Measurements from ENCODE around the gene TOM1.

Gene TOM1

DNA sequence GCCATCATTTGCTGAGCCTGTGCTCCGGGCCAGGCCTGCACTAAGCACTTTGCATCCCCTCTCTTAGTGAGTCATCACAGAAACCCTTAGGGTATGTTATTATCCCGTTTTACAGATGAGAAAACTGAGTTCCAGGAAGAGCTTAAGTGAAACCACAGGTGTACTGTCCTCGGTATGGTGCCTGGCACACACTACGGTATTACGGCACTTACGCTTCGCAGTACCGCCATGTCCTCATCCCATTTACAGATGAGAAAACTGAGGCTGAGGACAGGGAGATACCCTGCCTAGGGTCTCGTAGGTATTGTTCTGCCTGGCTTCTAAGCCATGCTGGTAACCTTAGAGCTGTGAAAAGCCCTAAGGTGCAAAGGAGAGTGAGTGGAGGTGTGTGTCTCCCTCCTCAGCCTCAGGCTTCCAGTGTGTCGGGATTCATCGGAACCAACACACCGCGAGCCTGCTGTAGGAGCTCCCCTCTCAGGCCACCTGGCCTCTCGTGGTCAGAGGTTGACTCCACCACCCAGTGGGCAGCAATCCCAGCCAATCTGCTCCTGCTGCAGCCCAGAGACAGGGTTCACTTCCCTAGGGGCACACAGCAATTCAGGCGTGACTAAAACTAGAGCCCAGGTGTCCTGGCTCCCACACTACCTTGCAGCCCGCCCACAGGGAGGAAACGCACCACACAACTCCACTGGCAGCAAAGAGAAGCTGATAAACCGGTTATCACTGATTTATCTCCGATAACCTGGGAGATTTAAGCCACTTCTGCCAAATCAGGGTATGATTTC, 41.6 kb downstream of the TOM1 start:
- no peak for DNase-seq (ENCODE audit: low read depth)
- H3K4me3 ChIP-seq (ENCODE audit: low read depth, low read length), result no peak overlapping the region

DNA sequence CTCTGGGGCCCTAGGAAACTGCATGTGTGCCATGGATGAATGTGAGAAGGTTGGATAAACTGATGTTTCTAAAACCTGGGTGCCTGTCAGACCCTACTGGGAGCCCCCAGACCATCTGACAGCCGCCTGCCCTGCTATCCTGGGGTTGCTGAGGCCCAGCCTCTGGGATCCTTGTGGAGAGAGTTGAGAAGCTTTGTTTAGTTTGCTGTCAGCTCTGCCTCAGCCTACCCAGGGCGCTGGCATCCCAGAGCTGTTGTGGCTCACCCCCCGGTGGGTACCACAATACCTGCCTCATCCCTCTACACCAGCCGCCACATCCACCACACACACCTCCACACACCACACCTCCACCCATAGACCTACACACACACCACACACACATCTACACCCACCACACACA, 42.7 kb downstream of the TOM1 start:
- no peak for DNase-seq (ENCODE audit: low read depth)
- H3K4me3 ChIP-seq (ENCODE audit: low read depth, low read length), result no peak overlapping the region

DNA sequence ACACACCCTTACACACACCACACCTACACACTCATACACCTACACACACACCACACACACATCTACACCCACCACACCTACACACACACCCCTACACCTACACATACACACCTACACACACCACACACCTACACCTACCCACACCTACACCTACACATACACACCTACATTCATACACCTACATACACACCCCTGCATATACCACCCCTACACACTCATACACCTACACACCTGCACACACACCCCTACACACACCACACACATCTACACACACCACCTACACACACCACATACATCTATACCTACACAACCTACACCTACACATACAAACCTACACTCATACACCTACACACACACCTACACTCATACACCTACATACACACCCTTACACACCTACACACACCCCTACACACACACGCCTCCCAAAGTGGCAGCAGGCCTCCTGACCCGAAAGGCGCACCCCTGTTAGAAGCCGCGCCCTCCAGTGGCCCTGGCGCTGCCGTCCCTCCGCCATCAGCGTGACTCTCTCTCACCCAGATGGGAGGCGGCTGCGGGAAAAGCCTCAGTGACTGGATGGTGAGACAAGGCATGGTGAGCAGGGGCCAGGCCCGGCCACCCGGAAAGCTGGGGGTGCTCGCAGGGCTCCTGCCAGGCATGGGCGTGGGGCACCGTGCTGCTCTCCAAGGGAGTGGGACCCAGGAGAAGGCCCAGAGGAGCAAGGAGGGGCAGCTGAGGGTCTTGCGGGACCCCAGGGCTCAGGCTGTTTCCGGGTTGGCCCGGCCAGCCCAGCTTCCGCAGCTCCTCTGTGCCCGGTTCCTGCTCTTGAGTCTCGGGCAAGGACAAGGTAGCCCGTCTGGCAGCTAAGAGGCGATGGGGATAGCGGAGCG, 44.2 kb downstream of the TOM1 start:
- DNase-seq (ENCODE audit: low read depth), result no peak
- no peak overlapping the region for H3K4me3 ChIP-seq (ENCODE audit: low read depth, low read length)

DNA sequence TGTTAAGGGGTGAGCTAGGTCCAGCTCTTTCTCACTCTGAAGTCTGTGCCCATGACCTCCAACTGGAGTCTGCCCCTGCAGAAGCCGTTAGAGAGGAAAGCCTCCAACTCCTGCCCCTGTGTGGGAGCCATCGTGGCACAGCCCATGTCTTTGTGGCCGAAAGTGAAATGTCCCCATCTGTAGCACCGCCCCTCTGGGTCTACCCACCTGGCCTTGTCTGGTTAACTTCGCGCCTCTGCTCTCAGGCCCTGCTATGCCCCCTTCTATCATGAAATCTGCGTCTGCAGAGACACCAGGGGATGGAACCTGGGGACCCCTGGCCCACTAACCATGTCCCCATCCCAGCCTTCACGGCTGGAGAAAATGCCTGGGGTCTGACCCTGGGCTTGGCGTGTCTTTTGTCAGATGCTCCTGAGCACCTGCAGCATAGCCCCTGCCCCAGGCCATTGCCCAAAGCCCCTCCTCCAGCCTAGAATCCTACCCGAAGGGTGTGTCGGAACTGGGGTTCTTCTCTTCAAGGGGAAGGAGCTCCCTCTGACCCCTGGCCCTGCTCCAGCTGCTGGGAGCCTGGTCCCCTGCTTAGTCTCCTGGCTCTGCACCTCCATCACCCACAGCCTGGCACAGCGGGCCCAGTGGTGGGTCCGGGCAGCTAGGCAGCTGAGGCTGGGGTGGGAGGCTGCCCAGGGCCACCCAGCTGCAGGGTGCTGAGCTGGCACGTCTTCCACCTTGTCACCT, 45.4 kb downstream of the TOM1 start:
- DNase-seq (ENCODE audit: low read depth), result no peak
- H3K4me3 ChIP-seq (ENCODE audit: low read depth, low read length), result no peak overlapping the region

DNA sequence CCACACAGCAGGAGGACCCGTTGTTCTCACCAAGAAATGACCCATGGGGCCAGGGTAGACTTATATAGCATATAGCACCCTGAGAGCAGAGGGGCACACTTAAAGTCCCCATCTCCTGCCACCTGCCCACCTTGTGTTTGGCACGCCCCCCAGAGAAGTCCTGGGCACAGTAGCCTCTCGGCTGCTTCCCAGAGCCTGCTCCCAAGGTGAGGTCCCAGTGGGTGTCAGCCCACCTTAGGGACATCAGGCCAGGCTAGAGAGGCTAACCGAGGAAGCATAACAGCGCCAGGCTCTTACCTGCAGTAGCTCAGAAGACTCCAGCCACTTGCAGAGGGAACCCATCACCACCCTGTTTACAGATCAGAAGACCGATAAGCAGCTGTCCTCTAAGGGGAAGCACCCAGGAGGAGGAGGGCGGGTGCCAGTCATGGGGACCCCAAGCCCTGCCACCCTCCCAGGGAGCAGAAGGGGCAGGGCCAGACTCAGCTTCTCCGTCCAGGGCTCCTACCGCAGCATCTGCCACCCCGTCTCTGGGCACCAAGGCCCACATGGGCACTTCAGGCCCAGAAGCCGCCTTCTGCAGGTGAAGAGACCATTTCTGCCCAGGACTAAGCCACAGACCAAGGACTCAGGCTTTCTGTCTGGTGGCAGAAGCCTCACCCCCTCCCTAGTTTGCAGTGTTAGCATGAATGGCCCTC, 46.3 kb downstream of the TOM1 start:
- H3K4me3 ChIP-seq (ENCODE audit: low read depth, low read length), result no peak overlapping the region
- DNase-seq (ENCODE audit: low read depth), result no peak

DNA sequence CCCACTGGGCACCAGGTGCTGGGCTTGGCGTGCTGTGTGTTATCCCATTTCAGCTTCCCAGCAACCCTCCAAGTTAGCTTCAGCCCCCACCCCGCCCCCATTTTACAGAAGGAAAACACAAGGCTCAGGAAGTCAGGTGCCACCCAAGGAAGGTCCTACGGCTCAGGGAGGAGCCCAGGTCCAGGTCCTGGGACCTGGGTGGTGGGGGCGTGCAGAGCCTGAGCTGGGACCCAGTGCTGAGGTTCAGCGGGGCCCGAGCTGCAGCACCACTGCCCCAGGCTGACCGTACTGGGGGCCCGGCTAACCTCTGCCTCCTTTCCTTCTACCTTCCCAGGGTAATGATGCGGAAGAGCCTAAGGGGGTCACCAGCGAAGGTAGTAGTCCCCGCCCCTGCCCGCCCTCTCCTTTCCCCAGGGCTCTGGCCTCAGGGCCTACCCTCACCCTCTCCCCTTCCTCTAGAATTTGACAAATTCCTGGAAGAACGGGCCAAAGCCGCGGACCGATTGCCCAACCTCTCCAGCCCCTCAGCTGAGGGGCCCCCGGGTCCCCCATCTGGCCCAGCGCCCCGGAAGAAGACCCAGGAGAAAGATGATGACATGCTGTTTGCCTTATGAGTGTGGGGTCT, 47.0 kb downstream of the TOM1 start:
- DNase-seq (ENCODE audit: low read depth), result no peak
- H3K4me3 ChIP-seq (ENCODE audit: low read depth, low read length), result no peak overlapping the region

DNA sequence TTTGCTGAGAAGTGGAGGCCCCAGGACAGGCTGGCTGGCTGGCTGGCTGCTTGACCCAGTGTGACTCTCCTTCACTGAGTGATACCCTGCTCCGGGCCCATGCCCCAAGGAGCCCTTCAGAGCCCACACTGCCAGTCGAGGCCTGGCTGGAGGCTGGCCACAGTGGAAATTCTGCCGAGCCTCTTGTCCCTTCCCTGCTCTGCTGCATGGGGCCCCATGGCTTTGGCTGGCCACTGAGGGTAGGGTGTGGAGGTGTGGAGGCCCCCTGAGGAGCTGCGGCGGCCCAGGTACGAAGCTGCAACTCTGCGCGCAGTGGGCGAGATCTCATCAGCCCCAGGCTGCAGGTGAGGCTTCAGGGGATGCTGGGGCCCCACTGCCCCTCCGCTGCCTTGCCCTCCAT, 47.8 kb downstream of the TOM1 start:
- DNase-seq (ENCODE audit: low read depth), result no peak
- no peak overlapping the region for H3K4me3 ChIP-seq (ENCODE audit: low read depth, low read length)

DNA sequence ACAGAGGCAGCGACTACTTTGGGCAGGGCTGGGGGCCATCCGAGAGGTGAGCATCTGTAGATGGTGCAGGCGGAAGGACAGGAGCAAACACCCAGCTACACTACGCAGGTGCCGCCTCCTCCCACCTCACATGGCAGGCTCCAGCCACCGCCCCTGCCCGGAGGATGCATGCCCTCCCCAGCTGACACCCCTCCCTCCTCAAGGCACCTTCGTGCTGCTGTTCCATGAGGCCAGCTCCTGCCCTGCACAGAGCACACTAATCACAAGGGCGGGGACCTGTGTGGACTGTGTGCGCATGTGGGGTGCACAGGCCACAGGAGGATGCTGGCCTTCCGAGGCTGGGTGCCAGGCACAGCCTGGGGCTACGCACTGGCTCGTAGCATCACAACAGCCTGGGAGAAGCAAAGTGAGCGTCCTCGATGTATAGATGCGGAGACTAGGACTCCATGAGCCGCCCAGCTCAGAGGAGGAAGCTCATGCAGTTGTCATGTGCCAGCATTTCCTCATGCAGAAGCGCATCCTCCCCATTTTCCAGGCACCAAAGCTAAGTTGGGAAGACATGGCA, 48.4 kb downstream of the TOM1 start:
- DNase-seq (ENCODE audit: low read depth), result no peak
- H3K4me3 ChIP-seq (ENCODE audit: low read depth, low read length), result no peak overlapping the region

DNA sequence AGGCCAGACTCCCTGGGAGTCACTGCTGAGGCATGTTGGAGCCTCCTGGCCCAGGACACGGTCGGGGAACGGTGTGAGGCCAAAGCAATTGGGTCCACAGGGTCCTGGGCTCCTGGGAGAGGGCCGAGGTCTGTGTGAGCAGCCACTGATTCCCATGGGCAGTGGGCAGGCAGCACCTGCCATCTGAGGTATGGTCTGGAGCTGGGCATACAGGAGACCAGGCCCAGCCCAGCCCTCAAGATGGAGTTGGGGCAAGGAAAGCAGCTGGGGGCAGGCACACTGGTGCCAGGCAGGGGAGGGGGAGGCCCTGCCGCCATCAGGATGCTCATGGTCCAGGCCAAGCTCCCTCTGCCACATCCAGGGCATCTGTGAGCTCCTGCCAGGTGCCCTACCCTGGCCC, 49.0 kb downstream of the TOM1 start:
- no peak for DNase-seq (ENCODE audit: low read depth)
- H3K4me3 ChIP-seq (ENCODE audit: low read depth, low read length), result no peak overlapping the region

DNA sequence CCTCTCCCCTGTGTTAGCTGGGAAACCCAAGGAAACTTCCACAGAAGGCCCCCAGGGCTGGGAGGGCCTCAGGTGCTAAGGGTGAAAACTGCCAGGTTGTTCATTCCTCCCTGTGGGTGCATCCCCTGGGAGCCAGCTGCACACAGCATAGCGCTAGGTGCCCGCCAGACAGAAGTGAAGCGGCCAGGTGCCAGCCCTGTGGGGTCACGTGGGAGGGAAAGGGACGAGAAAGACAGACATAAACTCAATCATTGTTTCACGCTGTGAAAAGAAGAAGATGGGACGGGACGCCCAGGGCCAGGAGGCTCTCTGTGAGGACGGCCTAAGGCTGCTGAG, 49.6 kb downstream of the TOM1 start:
- no peak for DNase-seq (ENCODE audit: low read depth)
- no peak overlapping the region for H3K4me3 ChIP-seq (ENCODE audit: low read depth, low read length)

DNA sequence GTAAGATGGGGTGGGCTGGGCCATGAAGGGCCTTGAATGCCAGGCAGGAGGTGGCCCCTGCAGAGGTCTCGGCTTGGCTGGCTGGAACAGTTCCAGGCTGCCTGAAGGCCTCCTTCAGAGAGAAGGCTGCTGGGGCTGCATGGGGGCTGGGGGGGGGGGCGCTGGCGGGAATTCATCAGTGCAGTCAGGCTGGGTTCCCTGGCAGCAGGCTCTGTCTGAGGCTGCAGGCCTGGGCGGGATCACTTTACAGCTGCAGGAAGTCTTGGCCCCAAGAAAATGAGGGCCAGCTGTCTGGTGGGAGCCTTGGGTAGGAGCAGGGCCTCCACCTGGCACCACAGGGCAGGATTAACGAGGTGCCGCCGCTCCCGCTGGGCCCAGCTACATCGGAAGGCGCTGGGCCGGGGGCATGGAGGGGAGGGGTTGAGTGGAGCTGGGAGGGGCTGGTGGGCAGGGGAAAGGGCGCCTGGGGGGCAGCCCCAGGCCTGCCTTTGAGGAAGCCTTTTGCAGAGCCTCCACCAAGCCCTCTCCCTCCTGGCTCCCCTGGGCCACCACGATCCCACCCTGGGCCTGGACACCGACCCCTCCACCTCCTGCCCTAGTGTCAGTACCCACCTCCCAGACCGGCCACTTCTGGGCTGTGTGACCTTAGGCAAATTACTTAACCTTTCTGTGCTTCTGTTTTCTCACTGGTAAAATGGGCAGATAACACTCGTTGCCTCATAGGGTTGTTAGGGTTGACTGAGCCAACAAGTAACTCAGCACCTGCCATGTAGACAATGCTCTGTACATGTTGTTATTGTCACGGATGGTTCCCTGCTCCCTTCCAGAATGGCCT, 50.2 kb downstream of the TOM1 start:
- peak; percentile 41 for DNase-seq (ENCODE audit: low read depth)
- H3K4me3 ChIP-seq (ENCODE audit: low read depth, low read length), result no peak overlapping the region

DNA sequence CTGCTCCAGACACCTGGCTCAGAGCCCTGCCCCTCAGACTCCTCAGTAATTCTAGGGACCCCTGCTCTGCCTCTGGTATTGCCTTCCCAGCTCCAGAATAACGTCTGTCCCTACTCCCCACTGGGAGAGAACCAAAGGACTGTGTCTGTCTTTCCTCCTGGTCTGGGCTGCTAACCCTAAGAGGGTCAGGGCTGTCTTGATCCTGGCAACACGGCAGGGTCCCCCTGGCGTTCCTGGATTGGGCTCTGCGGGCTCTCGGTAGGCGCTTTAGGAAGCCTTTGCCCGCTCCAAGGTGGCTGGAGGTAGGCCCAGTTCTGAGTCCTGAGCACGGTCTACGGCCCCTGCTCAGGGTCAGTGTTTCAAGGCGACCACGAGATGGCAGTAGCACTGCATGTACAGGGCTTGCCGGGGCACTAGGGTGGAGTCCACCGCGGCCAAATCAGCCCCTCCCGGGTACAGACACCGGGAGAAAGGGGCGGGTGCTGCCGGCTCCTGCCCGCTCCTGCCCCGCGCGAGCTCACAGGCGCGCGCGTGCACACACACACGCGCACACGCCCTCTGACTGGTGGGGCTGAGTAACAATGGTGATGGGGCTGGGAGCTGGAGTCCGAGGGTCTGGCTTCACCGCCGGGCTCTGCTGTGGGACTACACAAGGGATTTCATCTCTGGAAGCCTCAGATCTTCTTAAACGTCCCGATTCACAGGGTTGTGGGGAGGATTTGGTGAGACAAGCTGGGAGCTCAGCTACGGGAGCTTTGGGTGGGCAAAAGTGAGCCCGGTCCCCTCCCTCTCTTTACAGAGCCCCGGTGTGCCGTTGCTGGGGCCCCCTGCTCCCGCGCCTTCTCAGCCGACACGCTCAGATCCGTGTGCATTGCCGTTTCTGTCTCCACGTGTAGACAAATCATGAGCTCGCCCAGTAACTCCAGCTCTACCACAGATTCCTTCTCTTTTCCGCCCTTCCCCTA, 51.1 kb downstream of the TOM1 start:
- H3K4me3 ChIP-seq (ENCODE audit: low read depth, low read length), result peak overlapping the region; percentile 64
- peak; percentile 69 for DNase-seq (ENCODE audit: low read depth)

DNA sequence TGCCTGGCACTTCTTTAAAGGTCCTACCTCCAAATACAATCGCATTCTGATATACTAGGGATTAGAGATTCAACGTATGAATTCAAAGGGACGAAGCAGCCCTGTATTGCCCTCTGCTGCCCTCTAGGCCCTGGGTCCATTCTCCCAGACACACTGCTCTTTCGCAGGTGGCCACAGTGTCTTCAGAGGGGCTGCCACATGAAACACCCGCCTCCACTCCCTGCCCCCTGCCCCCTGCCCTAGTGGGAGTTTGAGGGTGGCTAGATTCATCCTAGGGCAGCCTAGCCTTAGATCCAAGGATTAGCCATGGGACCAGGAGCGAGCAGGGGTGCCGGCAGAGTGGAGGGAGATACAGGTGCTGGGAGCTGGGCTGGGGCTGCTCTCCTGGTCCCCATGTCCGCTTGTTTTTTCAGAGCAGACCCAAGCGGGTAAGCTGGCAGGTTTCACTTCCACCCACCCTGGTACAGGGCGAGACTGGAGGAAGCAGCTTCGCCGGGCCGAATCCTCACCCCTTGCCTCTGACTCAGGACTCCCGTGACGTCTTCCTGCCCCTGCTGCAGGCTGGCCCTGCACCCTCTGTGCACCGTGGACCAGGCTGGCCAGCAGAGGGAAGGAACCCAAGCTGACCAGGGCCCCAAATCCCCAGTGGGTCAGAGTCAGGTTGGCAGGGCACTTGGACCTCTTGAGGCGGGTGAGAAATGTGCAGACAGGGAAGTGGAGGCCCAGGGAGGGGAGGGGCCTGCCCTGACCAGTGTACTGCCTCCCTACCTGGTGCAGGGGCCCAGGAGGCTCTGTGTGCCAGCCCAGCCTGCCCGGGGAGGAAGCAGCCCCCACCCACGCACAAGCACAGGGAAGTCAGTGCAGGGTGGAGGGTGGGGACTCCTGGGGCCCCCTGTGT, 52.8 kb downstream of the TOM1 start:
- H3K4me3 ChIP-seq (ENCODE audit: low read depth, low read length), result no peak overlapping the region
- DNase-seq (ENCODE audit: low read depth), result no peak

DNA sequence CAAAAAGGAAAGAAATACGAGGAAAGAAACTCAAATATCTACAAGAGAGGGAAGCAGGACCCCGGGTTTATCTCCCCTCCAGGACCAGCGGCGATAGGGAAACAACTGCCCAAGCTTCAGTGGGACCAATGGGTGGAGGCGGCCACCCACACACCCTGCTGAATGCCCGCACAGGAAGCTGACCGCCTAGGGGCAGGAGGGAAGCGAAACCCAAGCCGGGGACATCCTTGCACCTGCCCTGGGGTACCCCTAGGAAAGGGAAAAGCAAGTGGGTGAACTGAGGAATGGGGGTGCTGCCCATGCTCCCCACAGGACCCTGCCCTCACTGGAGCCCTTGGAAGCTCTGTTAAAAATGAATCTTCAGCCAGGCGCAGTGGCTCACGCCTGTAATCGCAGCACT, 53.6 kb downstream of the TOM1 start:
- H3K4me3 ChIP-seq (ENCODE audit: low read depth, low read length), result no peak overlapping the region

DNA sequence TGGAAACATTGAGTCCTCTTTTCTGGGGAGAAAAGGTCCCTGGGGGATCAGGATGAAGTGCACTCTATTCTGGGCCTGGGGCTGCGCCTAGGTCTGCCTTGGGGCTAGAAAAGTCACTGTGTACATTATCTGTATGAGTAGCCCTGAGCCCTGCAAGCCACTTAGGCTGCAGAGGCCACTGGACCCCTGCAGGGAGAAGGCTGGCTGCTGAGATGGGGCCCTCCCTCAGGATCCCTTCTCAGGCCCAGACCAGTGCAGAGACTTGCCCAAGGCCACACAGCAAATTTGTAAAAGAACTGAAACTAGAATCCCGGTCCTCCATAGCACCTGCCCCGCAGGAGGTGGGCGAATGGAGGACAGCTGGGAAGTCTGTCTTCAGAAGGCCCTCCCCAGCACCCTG, 54.4 kb downstream of the TOM1 start:
- no peak for DNase-seq (ENCODE audit: low read depth)
- H3K4me3 ChIP-seq (ENCODE audit: low read depth, low read length), result no peak overlapping the region

More for the DNA sequence above, 53.6 kb downstream of the TOM1 start:
- DNase-seq (ENCODE audit: low read depth), result no peak

All from skeletal muscle cell (primary cell).